SIG-M5 treated with dmso at 0.1 percent for 504 hours (cell line): ENCODE results near the gene GNA15.
"Not testable (repeated sequence)": the region's sequence is repeated elsewhere in the genome, so short reads cannot be mapped to it uniquely, and the experiment has no call there.

Source experiments
- DNase-seq: peaks from one replicate; lab custom pipeline; 2025; ENCODE audit not compliant: unreplicated experiment; lab: John Stamatoyannopoulos, UW

The GNA15 gene, protein sequence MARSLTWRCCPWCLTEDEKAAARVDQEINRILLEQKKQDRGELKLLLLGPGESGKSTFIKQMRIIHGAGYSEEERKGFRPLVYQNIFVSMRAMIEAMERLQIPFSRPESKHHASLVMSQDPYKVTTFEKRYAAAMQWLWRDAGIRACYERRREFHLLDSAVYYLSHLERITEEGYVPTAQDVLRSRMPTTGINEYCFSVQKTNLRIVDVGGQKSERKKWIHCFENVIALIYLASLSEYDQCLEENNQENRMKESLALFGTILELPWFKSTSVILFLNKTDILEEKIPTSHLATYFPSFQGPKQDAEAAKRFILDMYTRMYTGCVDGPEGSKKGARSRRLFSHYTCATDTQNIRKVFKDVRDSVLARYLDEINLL

GRCh38 chr19:3135961-3136683 is at the start of gene GNA15:
Gene GNA15, plus strand, starts transcription at chr19:3136033. Its CDS starts 418 bp downstream, at chr19:3136451.
- peak; percentile 60 for DNase-seq

DNA sequence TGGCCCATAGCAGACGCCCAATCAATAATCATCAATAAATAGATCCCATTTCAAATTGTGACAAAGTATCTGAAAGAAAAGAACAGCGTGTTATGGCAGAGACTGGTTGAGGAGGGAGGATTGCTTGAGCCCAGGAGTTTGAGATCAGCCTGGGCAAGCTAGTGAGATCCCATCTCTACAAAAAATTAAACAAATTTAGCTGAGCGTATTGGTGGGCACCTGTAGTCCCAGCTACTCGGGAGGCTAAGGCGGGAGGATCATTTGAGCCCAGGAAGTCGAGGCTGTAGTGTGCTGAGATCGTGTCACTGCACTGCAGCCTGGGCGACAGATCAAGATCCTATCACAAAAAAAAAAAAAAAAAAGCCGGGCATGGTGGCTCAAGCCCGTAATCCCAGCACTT is 48.1 kb upstream of the GNA15 start:
- DNase-seq: no peak

- DNase-seq: not testable (repeated sequence)
These were observed 46.5 kb upstream of the GNA15 start for GRCh38 chr19:3089299-3089855.

DNA sequence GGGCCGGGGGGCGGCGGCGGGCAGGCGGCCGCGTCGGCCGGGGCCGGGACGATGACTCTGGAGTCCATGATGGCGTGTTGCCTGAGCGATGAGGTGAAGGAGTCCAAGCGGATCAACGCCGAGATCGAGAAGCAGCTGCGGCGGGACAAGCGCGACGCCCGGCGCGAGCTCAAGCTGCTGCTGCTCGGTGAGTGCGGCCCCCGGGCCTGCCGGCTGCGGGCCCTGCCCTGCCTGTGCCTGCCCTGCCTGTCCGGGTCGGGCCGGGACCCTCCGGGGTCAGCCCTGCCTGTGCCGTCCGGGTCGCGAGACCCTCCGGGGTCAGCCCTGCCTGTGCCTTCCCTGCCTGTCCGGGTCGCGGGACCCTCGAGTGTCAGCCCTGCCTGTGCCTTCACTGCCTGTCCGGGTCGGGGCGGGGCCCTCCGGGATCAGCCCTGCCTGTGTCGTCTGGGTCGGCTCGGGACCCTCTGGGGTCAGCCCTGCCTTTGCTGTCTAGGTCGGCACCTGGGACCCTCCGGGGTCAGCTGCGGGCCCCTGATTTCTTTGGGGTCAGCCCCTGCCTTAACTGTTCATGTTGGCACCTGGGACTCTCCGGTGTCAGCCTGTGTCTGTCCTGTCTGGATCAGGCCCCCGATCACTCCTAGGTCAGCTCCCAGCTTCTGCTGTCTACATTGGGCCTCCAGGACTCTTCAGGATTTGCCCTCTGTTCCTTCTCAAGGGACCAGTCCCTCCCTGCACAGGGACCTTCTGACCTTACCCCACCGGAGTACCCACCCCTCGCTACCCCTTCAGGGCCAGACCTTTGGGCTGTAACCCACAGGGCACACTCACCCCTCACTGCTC is 41.0 kb upstream of the GNA15 start:
- DNase-seq: no peak

DNA sequence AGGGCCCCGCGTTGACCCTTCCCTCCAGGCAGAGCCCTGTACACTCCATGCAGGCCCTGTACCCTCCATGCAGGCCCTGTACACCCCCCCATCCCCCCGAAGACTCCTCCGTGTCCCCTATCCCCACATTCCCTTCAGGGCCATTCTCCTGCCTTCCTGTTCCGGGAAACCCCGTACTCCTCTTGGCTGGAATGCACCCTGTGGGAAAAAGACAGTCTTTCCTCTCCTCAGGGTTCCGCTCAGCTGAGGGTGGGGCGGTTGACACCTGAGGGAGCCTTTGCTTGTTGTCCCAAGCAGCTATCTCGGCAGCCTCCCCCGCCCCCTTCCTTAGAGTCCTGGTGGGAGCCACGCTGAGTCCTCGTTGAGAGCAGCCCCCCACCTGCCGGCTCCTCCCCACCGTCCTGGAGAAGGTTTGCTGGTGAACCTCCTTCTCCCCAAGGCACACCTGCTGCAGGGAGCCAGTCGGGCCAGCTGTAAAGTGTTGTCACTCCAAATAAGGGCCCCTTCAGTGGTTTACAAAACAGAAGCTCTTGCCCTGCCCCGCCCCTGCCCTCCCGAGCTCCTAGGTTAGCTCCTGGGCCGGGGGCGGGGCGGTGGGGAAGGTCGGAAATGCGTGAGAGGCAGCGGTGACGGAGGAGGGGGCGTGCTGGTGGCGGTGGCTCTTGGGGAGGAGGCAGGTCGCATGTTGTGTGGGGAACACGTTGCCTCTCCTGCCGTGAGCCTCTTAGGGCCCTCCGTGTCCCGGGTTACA is 40.2 kb upstream of the GNA15 start:
- no peak for DNase-seq

DNA sequence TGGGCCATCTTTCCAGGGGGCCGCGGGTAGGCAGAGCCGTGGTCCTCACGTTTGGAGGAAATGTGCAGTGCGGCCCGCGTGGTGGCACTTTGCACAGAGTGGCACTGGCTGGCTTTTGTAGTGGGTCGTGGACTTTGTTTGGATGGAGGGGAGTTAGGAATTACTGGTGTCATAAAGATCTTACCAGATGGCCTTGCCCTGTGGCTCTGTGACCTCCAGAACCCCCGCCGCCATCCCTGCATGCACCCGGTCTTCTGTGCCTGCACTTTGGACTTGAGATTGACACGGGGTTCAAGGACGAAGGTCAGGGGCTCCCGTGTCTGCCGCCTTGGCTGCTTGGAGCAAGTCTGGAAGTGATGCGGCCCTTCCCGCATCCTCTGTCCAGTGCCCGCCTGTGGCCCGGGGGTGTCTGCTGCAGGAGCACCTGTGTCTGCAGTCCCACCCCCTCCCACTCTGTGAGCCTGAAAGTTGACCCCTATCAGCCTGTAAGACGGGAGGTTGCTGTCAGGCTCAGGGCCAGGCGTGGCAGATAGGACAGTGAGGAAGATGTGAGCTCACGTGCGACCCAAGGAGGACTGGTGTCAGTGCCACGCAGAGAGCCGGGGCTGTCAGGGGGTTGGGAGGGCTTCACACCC is 39.4 kb upstream of the GNA15 start:
- no peak for DNase-seq

DNA sequence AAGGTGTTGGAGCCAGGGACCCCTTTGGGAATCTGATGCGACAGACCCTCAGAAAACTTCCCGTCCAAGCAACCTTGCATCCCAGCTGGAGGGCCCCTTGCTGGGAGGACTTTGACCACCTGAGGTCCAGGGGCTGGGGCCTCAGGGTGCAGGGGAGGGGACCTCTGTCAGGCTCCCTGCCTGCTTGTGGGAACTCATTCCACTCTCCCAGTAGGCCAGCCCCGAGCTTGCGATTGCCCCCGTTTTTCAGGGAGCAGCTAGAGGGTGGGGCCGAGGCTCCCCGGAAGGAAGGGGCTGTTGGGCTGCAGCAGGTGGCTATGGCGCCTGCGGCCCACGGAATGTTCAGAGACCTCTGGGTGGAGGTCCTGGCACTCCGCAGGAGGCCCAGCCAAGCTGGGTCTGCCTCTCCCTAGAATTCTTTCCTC is 38.9 kb upstream of the GNA15 start:
- no peak for DNase-seq

DNA sequence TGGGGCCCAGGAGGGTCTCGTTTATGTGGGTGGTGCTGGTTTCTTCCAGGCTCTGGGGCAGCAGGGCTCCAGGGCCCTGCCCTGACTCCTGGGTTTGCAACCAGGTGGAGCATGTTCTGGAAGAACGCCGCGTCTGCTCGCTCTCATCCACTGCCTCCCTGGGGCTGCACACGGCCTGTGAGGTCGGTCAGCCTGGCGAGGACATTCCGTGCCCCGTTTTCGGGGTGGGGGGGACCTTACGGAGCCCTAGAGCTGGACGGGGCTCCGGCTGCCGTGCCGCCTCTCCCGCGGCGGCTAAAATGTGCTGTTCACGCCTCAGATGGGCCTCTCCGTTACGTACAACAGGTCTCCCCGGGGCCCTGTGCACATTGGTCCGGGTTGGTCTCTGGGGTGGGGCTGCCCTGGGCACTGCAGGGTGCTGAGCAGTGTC is 38.4 kb upstream of the GNA15 start:
- no peak for DNase-seq

- no peak for DNase-seq
These were observed 37.7 kb upstream of the GNA15 start for GRCh38 chr19:3098141-3098514.

DNA sequence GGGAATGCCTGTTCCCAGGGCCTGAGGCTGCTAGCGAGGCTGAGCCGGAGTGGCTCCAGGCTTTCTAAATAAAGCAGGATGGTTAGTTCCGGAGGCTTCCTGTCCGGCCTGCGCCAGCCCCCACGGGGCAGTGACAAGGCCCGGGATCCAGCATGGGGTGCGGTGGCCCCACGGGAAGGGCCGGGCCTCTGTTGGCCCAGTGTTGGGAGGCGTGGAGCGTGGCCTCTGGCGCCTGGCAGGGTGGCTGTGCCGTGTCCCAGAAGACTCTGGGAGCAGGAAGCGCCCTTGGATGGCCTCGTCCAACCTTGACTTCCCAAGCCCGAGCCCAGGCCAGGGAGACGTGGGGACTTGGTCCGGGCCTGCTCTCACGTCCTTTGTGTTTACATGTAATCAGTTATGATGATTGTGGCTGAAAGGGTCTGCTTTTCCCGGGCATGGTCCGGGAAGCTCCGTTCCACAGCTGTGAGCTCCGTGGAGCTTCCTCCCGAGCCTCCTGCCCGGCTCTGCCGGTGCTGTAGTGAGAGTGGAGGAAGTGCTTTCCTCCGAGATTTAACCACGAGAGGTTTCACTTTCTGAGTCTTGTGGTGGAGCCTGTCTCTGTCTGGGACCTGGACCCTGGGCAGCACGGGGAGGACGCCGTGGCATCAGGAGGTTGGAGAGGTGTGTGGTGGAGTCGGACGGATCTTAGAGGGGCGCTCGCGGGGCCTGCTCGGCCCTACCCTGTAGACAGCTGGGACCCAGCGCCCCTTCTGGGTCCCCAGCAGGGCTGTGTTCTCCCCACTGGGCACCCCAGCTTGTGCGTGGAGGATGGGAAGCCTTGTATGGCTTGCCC is 37.1 kb upstream of the GNA15 start:
- no peak for DNase-seq

DNA sequence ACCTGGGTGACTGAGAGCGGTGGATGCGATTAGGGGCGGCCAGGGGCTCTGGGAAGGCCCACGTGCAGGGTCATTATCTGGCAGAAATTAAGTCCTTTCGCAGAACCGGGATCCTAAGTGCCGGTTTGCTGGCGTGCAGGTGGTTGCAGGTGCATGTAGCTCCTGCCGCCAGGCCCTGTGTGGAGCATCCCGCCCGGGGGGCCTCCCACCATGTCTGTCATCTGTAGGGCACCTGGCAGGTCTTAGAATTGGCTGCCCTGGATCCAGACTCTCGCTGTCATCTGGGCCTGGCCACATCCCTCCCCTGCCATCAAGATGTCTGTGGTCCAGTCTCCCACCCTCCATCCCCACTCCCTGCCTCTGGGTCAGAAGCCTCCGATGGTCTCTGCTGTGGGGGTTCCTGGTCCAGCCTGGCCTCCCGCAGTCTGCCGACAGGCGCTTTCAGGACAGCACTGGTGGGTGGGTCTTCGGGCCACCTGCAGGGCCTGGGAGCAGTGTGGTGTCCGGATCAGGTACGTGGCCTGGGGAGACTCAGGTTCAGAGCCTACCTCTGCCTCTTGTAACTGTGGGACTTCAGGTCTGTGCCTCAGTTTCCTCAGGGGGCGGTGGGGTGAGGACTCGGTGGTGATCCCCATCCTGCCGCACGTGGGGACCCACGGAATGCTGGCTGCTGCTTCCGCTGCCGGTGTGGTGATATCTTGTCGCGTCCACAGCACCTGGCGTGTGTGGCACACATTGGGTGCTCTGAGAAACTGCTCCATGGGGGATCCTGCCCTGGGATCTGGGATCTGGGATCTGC is 36.3 kb upstream of the GNA15 start:
- DNase-seq: no peak

DNA sequence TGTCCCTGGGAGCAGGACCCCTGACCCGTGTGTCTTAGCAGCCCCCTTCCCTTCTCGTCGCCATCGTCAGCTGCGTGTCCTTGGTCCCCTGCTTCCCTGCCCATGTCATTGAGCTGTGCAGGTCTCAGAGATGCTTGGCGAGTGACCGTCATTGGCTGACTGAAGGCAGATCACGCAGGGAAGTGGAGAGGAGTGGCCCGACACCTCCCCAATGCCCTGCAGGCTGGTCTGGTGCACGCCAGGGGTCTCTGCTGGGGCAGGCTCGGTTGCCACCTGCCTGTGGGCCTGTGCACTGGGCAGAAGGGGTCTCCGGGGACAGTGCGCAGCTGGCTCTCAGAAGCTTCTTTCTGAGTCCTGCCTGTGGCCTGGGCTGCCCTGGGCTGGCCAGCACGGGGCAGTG is 35.5 kb upstream of the GNA15 start:
- no peak for DNase-seq

DNA sequence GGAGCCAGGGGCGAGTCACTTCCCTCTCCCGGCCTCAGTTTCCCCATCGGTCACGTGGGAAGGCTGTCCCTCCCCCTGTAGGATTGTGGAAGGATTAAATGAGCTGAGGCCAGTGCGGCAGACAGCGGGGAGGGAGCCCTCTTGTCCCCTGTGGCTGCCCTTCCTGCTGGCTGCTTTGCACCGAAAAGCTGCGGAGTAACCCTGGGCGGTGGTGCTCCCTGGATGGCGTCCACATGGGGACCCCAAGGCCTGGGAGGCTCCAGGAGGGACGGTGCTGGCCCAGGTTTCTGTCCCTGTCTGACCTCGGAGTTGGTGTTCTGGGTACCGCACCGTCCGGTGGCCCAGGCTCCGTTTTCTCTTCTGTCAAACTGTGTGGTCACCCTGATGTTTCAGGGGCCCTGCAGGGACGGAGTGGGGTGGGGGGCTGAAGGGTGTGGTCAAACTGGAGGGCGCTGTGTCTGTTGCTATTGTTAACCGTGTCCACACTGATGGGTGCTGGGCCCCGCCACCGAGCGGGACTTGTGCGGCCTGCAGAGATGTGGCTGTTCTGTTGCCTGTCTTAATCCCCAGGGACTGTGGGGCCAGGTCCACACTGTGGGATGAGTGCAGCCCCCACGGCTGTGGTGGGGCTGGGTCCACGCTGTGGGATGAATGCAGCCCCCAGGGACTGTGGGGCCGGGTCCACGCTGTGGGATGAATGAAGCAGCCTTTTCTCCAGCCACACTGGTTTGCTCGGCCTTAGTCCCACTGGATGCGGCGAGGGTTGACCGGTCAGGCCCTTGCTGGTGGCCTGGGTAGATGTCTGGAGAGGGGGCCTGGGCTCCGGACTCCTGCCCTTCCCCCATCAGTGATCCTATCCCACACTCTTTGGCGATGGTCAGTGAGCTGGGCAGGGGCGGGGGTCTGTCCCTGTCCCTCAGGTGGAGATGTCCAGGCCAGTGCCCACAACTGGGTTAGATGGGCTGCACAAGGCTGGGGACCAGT is 34.8 kb upstream of the GNA15 start:
- no peak for DNase-seq

- DNase-seq: no peak
These were observed 33.3 kb upstream of the GNA15 start for GRCh38 chr19:3102239-3103140.

- no peak for DNase-seq
These were observed 31.2 kb upstream of the GNA15 start for GRCh38 chr19:3104708-3104983.
